GM21619 (cell line): ENCODE data around the gene MAP3K5.
A peak's percentile ranks its signal among the peaks of the same experiment; 100 is the strongest.
"Not testable (repeated sequence)": the region's sequence is repeated elsewhere in the genome, so short reads cannot be mapped to it uniquely, and the experiment has no call there.

Experiments used
- ATAC-seq: cut with Tn5 transposase; IDR thresholded peaks from one replicate; pipeline ENCODE4 v1.9.1; 2021; ENCODE audit not compliant: unreplicated experiment

The MAP3K5 gene

DNA sequence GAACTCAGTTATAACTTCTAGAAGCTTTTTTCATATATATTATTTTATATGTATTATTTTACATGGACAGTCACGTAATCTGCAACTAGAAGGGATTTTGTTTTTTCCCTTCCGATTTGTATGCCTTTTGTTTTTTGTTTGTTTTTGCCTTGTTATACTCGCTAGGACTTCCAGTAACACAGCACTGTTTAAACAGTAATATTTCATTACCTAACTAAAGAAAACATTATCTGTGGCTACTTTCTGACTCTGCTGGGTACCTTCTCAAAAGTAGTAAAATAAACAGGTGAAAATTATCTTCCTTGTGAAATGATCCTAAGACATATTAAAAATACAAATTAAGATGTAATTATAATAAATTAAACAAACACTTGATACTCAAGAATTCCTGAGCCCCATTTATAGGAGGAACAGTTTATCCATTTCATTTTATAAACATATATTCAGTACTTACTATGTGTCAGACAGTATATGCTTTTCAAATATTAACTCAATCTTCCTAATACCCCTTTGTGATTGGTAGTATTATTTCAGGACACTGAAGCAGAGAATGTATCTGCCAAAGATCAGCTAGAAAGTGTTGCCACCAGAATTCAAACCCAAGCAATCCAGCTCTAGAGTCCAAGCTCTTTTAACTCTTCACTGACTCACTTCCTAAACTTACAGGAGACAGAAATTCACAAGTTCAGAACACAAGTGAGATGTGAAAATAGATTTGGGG, 65.3 kb downstream of the MAP3K5 start:
- no peak for ATAC-seq

- no peak for ATAC-seq
These were observed 67.2 kb downstream of the MAP3K5 start for GRCh38 chr6:136725124-136725523.

- ATAC-seq = no peak
These were observed 68.5 kb downstream of the MAP3K5 start for GRCh38 chr6:136723780-136724179.

DNA sequence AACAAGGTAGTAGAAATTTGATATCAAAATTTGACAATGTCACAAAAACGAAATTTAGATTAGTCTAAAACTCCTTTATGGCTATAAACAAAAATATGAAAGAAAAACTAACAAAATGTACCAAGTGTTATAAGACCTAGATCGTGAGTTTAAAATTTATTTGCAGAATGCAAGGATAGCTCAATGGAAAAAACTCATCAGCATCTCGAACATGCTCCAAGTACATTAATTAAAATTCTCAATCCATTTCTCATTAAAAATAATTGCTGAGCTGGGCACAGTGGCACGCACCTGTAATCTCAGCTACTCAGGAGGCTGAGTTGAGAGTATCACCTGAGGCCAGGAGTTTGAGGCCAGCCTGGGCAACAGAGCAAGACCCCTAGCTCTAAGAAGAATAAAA, 70.8 kb downstream of the MAP3K5 start:
- ATAC-seq = no peak

DNA sequence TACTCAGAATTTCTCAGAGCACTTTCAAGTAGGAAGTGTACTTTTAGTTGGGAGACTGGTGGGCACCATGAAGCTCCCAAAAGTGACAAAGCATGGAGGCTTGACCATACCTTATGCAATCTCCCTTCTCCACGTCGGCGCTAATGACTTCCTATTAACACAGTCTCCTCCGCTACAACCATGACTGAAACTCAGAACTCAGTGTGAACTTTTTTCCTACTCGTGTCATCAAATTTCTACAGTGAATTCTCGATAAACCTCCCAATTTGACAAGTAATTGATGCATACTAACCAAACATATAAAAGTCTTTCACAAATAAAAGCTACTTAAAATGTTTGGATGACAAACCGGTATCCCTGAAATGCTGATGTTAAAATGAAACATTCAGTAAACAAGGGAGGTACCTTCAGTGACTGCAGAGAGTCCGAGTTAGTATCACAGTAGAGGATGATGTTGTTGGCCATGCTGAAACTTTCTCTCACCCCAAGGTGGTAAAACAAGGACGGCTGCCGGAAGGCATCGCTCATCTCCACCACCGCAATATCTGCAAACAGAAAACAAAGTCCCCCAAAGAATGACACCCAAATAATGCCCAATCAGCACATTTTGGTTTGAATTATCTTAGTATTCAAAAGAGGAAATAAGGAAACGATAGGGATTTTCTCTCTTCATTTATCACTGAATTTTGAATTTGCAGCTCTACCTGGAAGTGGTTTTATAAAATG, 72.1 kb downstream of the MAP3K5 start:
- peak; percentile 59 for ATAC-seq

DNA sequence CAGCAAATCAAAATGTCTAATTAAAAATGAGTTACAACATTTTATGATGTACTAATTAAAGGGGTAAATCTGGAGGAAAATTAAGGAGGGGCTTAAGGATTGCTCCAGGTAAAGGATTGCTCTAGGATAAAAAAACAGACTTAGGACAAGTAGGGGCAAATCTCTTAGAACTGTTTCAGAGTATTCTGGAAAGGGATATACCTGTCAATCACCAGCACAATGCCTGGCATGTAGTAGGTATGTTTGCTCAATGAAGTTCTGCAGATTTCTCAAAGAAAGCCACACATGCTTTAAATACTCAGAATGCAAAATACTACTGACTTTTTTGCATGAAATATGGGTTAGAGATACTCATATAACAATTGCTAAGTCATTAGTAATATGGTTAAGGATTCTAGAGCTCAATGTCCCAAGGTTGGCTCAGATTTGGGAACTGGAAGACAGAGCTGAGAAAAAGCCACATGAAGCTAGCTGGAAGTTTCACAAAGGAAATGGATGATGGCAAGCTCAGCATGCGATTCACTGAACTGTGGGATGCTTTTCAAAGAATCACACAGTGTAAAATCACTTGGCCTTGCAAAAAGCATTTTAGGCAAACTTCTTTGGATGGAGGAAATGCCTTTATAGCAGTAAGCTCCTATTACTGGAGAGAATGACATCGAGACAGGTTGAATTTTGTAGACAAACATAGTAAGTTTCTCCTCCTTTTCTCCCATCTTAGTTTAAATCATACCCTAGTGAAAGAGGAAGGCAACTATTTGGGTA, 72.8 kb downstream of the MAP3K5 start:
- ATAC-seq = peak; percentile 40

GRCh38 chr6:136718476-136718875, 73.8 kb downstream of the MAP3K5 start:
- no peak for ATAC-seq

- ATAC-seq = no peak
These were observed 74.6 kb downstream of the MAP3K5 start for GRCh38 chr6:136717716-136717990.

GRCh38 chr6:136716917-136717715, 75.2 kb downstream of the MAP3K5 start:
- ATAC-seq = peak; percentile 41

- not testable (repeated sequence) for ATAC-seq
These were observed 79.6 kb downstream of the MAP3K5 start for GRCh38 chr6:136712642-136713041.

- ATAC-seq = no peak
These were observed 80.6 kb downstream of the MAP3K5 start for GRCh38 chr6:136711644-136712043.

DNA sequence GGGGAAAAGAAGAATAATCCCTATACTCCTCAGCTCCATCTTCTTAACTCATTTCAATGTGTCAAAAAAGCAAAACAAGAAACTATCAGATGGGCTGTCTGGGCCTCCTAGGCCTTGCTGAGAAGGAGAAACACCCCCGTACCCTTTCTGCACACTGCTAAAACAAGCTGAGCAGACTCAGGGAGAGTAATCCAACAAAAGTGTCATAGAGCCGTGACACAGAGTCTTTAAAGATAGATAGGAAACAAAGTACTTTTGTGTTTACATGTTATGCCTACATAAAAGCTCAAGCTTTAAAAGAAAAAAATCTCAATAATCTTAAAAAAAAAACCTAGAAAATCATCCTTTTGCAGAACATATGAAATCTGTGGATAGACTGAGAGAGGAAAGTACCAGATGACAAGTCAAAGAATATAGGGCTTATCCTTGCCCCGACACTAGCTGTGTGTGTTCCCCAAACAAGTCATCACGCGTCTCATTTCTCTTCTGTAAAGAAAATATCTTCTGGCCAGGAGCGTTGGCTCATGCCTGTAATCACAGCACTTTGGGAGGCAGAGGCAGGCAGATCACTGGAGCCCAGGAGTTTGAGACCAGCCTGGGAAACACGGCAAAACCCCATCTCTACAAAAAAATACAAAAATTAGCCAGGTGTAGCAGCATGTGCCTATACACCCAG, 81.3 kb downstream of the MAP3K5 start:
- no peak for ATAC-seq

DNA sequence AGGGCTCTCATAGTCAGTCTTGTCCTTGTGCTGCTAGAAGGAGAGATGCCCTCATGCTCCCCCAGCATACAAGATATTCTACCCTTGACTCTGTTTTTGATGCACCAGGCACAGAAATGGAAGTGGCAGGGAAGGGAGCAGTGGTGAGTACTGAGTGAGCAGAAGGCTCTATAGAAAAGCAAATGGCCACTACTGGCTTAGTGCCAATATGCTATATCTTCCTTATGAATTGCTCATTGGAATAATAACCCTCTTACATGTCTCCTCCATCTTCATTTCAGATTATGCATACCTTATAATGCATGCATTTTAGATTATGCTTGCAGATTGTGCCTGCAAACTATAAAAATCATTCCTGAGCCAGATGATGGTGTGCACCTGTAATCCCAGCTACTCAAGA, 82.8 kb downstream of the MAP3K5 start:
- no peak for ATAC-seq

GRCh38 chr6:136706430-136706829, 85.8 kb downstream of the MAP3K5 start:
- ATAC-seq = no peak

GRCh38 chr6:136703331-136703865, 88.9 kb downstream of the MAP3K5 start:
- no peak for ATAC-seq

GRCh38 chr6:136701045-136701444, 91.2 kb downstream of the MAP3K5 start:
- no peak for ATAC-seq

- no peak for ATAC-seq
These were observed 92.9 kb downstream of the MAP3K5 start for GRCh38 chr6:136699358-136699757.

DNA sequence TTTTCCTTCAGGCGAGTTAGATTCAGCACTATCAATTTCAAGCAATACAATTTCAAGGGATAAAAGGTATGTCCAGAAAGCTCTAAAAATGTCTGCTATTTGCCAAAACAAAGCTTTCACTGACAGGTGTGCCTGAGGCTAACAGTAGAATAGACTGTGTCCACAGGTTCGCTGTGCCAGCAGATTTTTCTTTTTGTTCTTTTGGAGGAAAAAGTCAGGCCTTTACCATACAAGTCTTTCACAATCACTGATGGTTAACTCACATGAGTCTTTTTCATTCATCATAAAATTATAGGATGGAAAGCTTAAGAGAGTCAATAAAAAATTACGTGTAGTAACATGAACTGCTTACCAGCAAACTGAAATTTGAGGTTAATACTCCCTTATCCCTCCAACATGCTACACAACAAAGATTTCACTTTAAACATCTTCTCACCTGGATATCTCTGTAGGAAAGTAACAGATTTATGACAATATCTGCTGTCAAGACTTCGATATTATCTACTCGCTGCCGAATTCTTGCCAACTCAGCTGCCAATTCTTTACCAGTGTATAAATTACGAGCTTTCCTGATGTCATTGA, 95.4 kb downstream of the MAP3K5 start:
- no peak for ATAC-seq

- no peak for ATAC-seq
These were observed 96.0 kb downstream of the MAP3K5 start for GRCh38 chr6:136696238-136696637.

DNA sequence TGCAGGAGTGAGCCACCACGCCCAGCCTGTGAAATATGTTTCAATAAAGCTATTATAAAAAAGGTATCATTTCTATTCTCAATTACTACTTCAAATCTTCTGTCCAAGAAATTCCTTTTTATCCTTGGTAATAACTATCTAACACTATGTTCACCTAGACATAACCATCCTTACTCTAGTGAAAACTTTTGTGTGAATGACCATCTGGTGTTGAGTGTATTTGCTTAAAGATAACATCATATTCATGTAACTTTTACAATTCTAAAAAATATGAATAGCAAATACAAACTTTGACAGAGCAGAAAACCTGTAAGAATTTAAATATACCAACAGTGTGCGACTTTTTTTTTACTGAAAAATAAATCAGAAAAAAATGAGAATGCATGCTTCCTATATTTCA, 96.9 kb downstream of the MAP3K5 start:
- ATAC-seq = no peak
